ENCODE measurements around the gene POTEB. TPM values are rescaled to one million over a fixed set of nuclear protein-coding genes. Genes with fewer than 3 reads are reported as not detected.
"Not testable (repeated sequence)": the region's sequence is repeated elsewhere in the genome, so short reads cannot be mapped to it uniquely, and the experiment has no call there.

POTEB gene
- not detected for polyA plus RNA-seq (2013, experiment 1 of 2; ENCODE audit: insufficient read length)
- not detected for polyA plus RNA-seq (2013, experiment 2 of 2; ENCODE audit: insufficient read length)

GRCh38 chr15:21877635-21878034 is at the start of gene POTEB:
TSS of gene POTEB (minus strand) at chr15:21877735. CDS start at chr15:21877246, 489 bp downstream.
- DNase-seq, result not testable (repeated sequence)

- DNase-seq, result not testable (repeated sequence)
Measured at GRCh38 chr15:21890955-21891354, 13.4 kb upstream of the POTEB start.

GRCh38 chr15:21889542-21889941 is 12.0 kb upstream of the POTEB start:
- DNase-seq, result not testable (repeated sequence)

- DNase-seq, result not testable (repeated sequence)
Measured at GRCh38 chr15:21838831-21839230, 38.7 kb downstream of the POTEB start.
